RWPE1 (cell line): ENCODE results near the gene OTUD3.

Experiments
- CTCF ChIA-PET: fragments of 350-600 bp; sonication (Branson Sonifier 250); formaldehyde crosslinking; extraction: SDS; loops from one replicate; lab custom pipeline; 2021; lab: Yijun Ruan, JAX
- POLR2A ChIA-PET: fragments of 400-600 bp; formaldehyde crosslinking; extraction: SDS; loops from one replicate; lab custom pipeline; 2020; ENCODE audit warnings: antibody characterized with exemption; ENCODE audit not compliant: low non-redundant PET; lab: Yijun Ruan, JAX
- DNase-seq: peaks from one replicate; pipeline ENCODE4 v3.0.0; 2012; ENCODE audit warnings: low spot score
- H3K27ac ChIP-seq: fragments of 450-650 bp; 2 replicates; pipeline ENCODE4 v1.5.1; 2017
- TF ChIP-seq, protein P1 (sequence below): fragments of 450-650 bp; conservative IDR thresholded peaks from 2 replicates; pipeline ENCODE4 v1.5.1; 2017; ENCODE audit warnings: low read depth, mild to moderate bottlenecking

OTUD3 gene, protein sequence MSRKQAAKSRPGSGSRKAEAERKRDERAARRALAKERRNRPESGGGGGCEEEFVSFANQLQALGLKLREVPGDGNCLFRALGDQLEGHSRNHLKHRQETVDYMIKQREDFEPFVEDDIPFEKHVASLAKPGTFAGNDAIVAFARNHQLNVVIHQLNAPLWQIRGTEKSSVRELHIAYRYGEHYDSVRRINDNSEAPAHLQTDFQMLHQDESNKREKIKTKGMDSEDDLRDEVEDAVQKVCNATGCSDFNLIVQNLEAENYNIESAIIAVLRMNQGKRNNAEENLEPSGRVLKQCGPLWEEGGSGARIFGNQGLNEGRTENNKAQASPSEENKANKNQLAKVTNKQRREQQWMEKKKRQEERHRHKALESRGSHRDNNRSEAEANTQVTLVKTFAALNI

DNA sequence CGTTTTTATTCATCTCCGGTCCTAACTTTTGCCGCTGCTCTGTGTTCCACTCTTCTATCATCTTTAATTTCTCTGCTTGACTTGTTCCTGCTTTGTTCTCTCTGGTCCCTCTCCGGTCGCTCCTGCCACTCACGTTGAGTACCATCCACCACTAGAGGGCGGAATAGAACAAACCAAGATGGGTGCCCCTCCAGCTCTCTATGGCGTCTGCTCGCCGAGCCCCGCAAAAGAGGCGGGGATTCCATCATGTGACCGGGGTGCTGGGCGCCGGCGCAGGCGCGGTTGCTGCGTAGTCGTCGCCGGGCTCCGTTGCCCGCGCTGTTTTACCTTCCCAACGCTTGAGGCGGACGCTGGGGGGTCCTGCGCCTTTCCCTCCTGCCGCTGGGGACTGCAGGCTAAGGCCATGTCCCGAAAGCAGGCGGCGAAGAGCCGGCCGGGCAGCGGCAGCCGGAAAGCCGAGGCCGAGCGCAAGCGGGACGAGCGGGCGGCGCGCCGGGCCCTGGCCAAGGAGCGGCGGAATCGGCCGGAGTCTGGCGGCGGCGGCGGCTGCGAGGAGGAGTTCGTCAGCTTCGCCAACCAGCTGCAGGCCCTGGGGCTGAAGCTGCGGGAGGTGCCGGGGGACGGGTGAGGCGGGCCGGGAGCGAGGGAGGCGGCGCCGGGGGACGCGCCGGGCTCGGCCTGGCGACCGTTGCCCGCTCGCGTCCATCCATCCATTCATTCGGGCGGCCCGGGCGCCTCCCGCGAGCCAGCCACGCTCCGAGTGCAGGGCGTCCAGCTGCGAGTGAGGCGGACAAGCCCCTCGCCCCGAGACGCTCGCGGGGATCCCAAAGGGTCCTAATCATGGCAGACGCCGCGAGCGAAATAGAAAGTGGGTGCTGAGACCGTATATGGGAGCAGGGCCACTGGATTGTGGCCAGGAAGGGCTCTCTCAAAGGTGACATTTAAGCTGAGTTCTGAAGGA, at the start of gene OTUD3:
TSS of gene OTUD3 (plus strand) at position 285 of the 961 bp plus-strand sequence. CDS start at position 404, 119 bp downstream.
- POLR2A ChIA-PET, result interaction anchor here (0.6 to 0.7 kb wide), 4 partner anchors 44 to 645 kb away, joined by 3 to 6 read pairs (median 3); no protein-coding TSS in a partner anchor
- CTCF ChIA-PET, result interaction anchor here (0.7 to 1.4 kb wide), 7 partner anchors 11 to 1516 kb away, joined by 3 to 5 read pairs (median 3); no protein-coding TSS in a partner anchor
- TF ChIP-seq, protein P1, sequence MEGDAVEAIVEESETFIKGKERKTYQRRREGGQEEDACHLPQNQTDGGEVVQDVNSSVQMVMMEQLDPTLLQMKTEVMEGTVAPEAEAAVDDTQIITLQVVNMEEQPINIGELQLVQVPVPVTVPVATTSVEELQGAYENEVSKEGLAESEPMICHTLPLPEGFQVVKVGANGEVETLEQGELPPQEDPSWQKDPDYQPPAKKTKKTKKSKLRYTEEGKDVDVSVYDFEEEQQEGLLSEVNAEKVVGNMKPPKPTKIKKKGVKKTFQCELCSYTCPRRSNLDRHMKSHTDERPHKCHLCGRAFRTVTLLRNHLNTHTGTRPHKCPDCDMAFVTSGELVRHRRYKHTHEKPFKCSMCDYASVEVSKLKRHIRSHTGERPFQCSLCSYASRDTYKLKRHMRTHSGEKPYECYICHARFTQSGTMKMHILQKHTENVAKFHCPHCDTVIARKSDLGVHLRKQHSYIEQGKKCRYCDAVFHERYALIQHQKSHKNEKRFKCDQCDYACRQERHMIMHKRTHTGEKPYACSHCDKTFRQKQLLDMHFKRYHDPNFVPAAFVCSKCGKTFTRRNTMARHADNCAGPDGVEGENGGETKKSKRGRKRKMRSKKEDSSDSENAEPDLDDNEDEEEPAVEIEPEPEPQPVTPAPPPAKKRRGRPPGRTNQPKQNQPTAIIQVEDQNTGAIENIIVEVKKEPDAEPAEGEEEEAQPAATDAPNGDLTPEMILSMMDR, result peak; percentile 88
- peak; percentile 97 for DNase-seq
- H3K27ac ChIP-seq, result peak within 1 kb of the TSS; percentile 86

GRCh38 chr1:19835578-19835977, 46.6 kb upstream of the OTUD3 start:
- TF ChIP-seq, protein P1, result no peak
- no peak overlapping the region for H3K27ac ChIP-seq
- no peak for DNase-seq
- ChIA-PET CTCF (no interaction called here), POLR2A (no interaction called here)

- POLR2A ChIA-PET, result interaction anchor here (0.5 kb wide), 1 partner anchor 44 kb away, joined by 6 read pairs; no protein-coding TSS in a partner anchor
- DNase-seq, result no peak
- TF ChIP-seq, protein P1, result no peak
- CTCF ChIA-PET, result interaction anchor here (0.7 kb wide), 1 partner anchor 24 kb away, joined by 3 read pairs; no protein-coding TSS in a partner anchor
- no peak overlapping the region for H3K27ac ChIP-seq
Observed at GRCh38 chr1:19837866-19838265, 44.3 kb upstream of the OTUD3 start.

GRCh38 chr1:19840228-19840627, 42.0 kb upstream of the OTUD3 start:
- ChIA-PET POLR2A (no interaction called here), CTCF (interaction anchor here (0.7 kb wide), 1 partner anchor 157 kb away, joined by 3 read pairs; no protein-coding TSS in a partner anchor)
- no peak for DNase-seq
- no peak overlapping the region for H3K27ac ChIP-seq
- TF ChIP-seq, protein P1, result no peak

DNA sequence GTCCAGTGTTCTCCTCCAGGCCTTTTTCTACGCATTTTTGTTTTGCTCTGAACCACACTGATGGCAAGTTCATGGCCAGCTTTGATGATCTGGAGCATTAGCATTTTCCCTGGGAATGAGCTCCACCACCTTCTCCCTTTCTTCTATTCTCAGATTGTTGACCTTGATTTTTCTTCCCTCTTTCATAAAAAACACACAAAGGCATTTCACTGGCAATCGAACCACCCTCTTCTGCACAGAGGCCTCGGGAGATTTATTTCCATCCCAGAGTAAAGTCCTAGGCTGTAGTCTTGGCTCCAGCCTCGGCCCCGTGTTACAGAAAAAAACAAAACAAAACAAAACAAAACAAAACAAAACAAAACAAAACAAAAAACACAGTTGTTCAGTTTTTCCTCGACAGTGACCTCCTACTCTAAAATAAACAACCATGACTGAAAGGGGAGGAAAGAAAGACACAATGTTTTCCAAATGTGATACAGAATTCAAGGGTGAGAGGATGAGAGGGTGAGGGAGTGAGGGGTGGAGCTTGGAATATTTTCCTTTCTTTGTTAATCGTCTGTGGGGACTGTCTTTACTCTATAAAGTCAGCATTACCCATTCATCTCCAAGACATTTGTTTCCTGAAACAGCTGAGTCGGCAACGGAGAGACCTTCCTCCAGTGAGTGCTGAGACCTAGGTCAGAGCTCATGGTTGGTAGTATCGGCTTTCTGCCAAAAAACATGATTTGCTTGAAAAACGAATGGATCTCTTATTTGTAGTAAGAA, 37.3 kb upstream of the OTUD3 start:
- DNase-seq, result no peak
- POLR2A ChIA-PET, result no interaction called here
- CTCF ChIA-PET, result interaction anchor here (0.7 kb wide), 1 partner anchor 11 kb away, joined by 5 read pairs; no protein-coding TSS in a partner anchor
- TF ChIP-seq, protein P1, result no peak
- no peak overlapping the region for H3K27ac ChIP-seq
